ENCODE results near the gene CTRL. TPM values are rescaled to one million over a fixed set of nuclear protein-coding genes. Genes with fewer than 3 reads are reported as not detected.

Gene CTRL
- total and polyA plus RNA-seq, 9 donors = 0.35 to 4.4 (median 2.5) TPM

DNA sequence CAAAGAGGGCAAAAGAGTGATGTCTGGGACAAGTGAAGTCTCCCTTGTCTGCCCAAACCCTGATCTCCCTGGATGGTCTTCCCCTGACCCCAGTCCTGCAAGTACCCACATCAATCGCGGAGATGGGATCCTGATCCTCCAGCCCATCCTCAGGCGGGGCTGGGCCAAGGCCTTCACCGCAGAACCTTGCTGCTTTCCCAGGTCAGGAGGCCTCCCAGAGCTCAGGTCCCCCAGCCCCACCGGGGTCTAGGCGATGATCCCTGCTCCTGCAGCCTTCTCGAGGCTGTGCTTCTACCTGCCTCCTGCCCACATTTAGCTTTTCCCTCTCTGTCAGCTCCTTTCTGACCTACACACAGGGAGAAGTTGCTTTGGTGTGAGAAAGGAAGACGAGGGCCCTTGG, 30.5 kb upstream of the CTRL start:
- no peaks in the 10 kb centered on the region for H3K9me3 ChIP-seq
- no peak for DNase-seq
- H3K4me1 ChIP-seq (ENCODE audit: insufficient read depth) = peaks cover 18% of the 10 kb centered on the region
- no peak overlapping the region for H3K4me3 ChIP-seq
- TF ChIP-seq EP300 (IDR thresholded peaks at IDR 0.05) (no peak), POLR2A (IDR thresholded peaks at IDR 0.05) (no peak)
- TF ChIP-seq, protein P1, sequence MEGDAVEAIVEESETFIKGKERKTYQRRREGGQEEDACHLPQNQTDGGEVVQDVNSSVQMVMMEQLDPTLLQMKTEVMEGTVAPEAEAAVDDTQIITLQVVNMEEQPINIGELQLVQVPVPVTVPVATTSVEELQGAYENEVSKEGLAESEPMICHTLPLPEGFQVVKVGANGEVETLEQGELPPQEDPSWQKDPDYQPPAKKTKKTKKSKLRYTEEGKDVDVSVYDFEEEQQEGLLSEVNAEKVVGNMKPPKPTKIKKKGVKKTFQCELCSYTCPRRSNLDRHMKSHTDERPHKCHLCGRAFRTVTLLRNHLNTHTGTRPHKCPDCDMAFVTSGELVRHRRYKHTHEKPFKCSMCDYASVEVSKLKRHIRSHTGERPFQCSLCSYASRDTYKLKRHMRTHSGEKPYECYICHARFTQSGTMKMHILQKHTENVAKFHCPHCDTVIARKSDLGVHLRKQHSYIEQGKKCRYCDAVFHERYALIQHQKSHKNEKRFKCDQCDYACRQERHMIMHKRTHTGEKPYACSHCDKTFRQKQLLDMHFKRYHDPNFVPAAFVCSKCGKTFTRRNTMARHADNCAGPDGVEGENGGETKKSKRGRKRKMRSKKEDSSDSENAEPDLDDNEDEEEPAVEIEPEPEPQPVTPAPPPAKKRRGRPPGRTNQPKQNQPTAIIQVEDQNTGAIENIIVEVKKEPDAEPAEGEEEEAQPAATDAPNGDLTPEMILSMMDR (IDR thresholded peaks at IDR 0.05) = no peak
- H3K36me3 ChIP-seq = no peaks in the 10 kb centered on the region
- intact Hi-C loops (cut with DNase I) = no loop called here
- H3K27me3 ChIP-seq = no peaks in the 10 kb centered on the region
- 92 to 96% (median 92%) methylated on average over 8 of the region's 8 CpGs for WGBS, 3 donors
- H3K27ac ChIP-seq = no peak overlapping the region

DNA sequence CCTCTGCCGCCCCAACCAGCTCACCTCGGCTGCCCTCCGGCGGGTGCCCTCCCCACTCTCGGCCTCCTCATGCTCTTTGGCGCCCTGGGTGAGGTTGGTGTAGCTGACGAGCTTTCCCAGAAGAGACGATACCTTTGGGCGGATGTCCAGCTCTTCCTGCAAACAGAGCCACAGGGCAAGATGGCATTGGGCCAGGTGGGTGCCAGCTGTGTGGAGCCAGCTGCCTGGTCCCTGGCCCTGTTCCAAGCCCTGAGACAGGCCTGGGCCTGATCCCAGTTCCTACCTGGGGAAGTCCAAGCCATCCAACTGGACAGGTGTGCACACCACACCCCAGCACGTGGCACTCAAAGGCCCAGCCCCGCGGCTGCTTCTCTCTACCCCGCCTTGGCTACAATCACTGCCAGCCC, 29.9 kb upstream of the CTRL start:
- WGBS, 3 donors = 89 to 91% (median 89%) methylated on average over 13 of the region's 13 CpGs
- no peak for TF ChIP-seq POLR2A (IDR thresholded peaks at IDR 0.05)
- TF ChIP-seq, protein P1 (IDR thresholded peaks at IDR 0.05) = no peak
- no peak for TF ChIP-seq EP300 (IDR thresholded peaks at IDR 0.05)
- DNase-seq = peak in 1 of 5 donors; percentile 57
- no peaks in the 10 kb centered on the region for H3K36me3 ChIP-seq
- H3K4me3 ChIP-seq = no peak overlapping the region
- intact Hi-C loops (cut with DNase I) = no loop called here
- no peaks in the 10 kb centered on the region for H3K27me3 ChIP-seq
- H3K4me1 ChIP-seq (ENCODE audit: insufficient read depth) = peaks cover 13% of the 10 kb centered on the region
- no peaks in the 10 kb centered on the region for H3K9me3 ChIP-seq
- H3K27ac ChIP-seq = no peak overlapping the region

DNA sequence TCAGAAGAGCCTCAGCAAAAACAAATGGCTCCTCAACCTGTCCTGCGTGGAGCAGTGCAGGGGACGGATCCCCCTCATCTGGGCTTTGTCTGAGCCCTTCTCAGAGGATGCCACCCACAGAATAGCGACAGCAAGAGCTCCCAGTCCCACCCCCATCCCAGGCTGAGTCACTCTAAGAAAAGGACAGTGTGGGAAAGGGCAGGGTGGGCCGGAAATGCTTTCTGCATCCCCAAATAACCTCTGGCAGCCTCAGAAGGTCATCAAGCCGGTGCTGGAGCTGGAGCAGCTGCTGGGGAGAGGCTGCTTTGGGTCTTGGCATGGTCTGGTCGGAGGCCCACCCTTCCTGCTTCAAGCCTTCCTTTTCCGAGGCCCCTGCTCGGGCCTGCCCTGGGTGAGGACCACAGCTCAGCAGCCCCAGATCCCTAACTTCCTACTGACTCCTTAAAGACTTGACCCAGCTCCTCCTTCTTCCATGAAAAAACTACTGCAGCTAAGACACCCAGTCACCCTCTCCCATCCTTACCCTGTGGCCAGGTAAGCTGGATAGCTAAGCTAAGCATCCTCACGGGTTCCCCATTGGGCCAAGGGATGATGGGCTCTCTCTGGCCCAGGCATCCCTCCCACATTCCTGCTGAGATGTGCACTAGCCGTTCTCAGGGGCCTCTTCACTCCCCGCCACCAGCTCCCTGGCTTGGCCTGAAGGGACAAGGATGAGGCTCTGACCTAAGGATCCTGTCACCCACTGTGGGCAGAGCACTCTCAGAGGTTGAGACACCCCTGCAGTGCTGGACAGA, 28.1 kb upstream of the CTRL start:
- TF ChIP-seq EP300 (IDR thresholded peaks at IDR 0.05) (no peak), POLR2A (IDR thresholded peaks at IDR 0.05) (no peak)
- TF ChIP-seq, protein P1 (IDR thresholded peaks at IDR 0.05) = no peak
- peaks cover 9% of the 10 kb centered on the region for H3K4me1 ChIP-seq (ENCODE audit: insufficient read depth)
- H3K9me3 ChIP-seq = no peaks in the 10 kb centered on the region
- H3K27ac ChIP-seq = no peak overlapping the region
- no peak overlapping the region for H3K4me3 ChIP-seq
- H3K27me3 ChIP-seq = no peaks in the 10 kb centered on the region
- DNase-seq = peak in 4 of 5 donors; percentile 43 to 71 (median 63)
- intact Hi-C loops (cut with DNase I) = no loop called here
- WGBS, 3 donors = 17 to 34% (median 27%) methylated on average over 11 of the region's 11 CpGs
- H3K36me3 ChIP-seq = no peaks in the 10 kb centered on the region

DNA sequence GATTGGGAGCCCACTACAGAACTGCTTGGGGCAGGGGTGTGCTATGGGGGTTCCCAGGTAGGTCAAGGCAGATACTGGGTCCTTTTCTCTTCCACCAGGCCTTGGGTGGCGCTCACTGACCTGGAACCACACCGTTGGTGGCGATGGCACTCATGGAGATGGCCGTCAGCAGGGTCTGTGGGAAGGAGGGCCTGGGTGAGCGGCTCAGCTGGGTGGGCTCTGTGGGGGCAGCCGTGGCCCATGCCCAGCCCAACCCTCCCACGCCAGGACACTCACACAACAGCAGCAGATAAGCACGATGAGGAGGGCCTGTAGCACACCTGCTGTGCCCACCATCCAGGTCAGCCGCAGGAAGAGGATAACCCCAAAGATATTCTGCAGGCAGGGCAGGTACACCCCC, 26.0 kb upstream of the CTRL start:
- H3K27ac ChIP-seq = no peak overlapping the region
- intact Hi-C loops (cut with DNase I) = no loop called here
- peaks cover 7% of the 10 kb centered on the region for H3K4me1 ChIP-seq (ENCODE audit: insufficient read depth)
- TF ChIP-seq POLR2A (IDR thresholded peaks at IDR 0.05) (no peak), EP300 (IDR thresholded peaks at IDR 0.05) (no peak)
- TF ChIP-seq, protein P1 (IDR thresholded peaks at IDR 0.05) = no peak
- no peaks in the 10 kb centered on the region for H3K36me3 ChIP-seq
- no peak overlapping the region for H3K4me3 ChIP-seq
- no peaks in the 10 kb centered on the region for H3K27me3 ChIP-seq
- no peaks in the 10 kb centered on the region for H3K9me3 ChIP-seq
- DNase-seq = peak in 1 of 5 donors; percentile 12
- WGBS, 3 donors = 89 to 93% (median 91%) methylated on average over 9 of the region's 9 CpGs

Measured in ovary (tissue), 9 donors.